ENCODE measurements around the gene CTSE.

DNA sequence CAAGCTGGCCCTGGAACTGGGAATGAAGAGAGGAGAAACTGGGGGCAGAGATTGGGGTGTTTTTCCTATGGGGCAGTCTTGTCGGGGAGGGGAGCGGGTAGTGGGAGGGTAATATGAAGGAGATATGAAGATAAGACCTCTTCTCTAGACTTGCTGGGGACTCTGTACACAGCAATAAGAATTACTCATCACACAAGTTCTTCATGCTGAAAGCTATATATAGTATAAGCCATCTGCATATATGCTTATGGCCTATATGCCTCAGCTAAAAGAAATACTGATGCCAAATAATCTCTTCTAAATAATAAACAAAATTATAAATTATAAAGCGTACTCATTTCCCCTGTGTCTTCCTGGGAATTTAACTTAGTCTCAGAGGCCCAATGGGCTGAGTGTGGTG, 37.1 kb upstream of the CTSE start:
- no peak for TF ChIP-seq CTCF (IDR thresholded peaks at IDR 0.05)
- TF ChIP-seq, protein P1, sequence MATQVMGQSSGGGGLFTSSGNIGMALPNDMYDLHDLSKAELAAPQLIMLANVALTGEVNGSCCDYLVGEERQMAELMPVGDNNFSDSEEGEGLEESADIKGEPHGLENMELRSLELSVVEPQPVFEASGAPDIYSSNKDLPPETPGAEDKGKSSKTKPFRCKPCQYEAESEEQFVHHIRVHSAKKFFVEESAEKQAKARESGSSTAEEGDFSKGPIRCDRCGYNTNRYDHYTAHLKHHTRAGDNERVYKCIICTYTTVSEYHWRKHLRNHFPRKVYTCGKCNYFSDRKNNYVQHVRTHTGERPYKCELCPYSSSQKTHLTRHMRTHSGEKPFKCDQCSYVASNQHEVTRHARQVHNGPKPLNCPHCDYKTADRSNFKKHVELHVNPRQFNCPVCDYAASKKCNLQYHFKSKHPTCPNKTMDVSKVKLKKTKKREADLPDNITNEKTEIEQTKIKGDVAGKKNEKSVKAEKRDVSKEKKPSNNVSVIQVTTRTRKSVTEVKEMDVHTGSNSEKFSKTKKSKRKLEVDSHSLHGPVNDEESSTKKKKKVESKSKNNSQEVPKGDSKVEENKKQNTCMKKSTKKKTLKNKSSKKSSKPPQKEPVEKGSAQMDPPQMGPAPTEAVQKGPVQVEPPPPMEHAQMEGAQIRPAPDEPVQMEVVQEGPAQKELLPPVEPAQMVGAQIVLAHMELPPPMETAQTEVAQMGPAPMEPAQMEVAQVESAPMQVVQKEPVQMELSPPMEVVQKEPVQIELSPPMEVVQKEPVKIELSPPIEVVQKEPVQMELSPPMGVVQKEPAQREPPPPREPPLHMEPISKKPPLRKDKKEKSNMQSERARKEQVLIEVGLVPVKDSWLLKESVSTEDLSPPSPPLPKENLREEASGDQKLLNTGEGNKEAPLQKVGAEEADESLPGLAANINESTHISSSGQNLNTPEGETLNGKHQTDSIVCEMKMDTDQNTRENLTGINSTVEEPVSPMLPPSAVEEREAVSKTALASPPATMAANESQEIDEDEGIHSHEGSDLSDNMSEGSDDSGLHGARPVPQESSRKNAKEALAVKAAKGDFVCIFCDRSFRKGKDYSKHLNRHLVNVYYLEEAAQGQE (IDR thresholded peaks at IDR 0.05; ENCODE audit: insufficient read depth in 1 of 2, low read depth in 2 of 2, low read length in 1 of 2) = no peak

Measured in Panc1 (cell line).